ENCODE data around the gene GDF2. TPM values are rescaled to one million over a fixed set of nuclear protein-coding genes. Genes with fewer than 3 reads are reported as not detected.

The GDF2 gene
- polyA plus RNA-seq, 1 experiment = not detected

DNA sequence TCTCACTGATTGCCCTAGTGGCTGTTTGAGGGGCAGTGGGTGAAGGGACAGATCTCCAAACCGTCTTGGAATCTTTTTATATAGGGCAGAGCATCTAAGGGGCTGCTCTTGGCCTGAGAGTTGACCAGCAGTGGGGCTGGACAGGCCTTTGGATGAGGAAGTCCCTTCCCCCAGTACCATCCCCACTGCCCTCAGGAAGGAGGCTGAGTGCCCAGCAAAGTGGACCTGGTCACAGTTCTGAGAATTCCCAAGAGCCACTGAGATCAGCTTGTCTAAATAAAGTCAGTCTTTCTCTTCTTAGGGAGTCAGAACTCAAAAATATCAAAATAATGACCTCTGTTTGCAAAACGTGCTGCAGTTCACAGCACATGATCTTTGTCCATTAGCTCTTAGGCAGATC lies 16.7 kb upstream of the GDF2 start:
- ChIA-PET POLR2A (no interaction called here), CTCF (interaction anchor here (1.4 to 1.6 kb wide), 2 partner anchors 258 to 281 kb away, joined by 6 to 7 read pairs; no protein-coding TSS in a partner anchor)
- no peak for DNase-seq (ENCODE audit: low read depth, low spot score)
- H3K27ac ChIP-seq (ENCODE audit: low read depth, low read length) = no peak overlapping the region
- no peaks in the 10 kb centered on the region for H3K9me3 ChIP-seq (ENCODE audit: control insufficient read depth, insufficient read depth, low read length)
- H3K27me3 ChIP-seq (ENCODE audit: control insufficient read depth, insufficient read depth, low read length) = peaks cover 52% of the 10 kb centered on the region
- H3K4me3 ChIP-seq (ENCODE audit: low read depth, low read length) = no peak overlapping the region
- TF ChIP-seq, protein P1, sequence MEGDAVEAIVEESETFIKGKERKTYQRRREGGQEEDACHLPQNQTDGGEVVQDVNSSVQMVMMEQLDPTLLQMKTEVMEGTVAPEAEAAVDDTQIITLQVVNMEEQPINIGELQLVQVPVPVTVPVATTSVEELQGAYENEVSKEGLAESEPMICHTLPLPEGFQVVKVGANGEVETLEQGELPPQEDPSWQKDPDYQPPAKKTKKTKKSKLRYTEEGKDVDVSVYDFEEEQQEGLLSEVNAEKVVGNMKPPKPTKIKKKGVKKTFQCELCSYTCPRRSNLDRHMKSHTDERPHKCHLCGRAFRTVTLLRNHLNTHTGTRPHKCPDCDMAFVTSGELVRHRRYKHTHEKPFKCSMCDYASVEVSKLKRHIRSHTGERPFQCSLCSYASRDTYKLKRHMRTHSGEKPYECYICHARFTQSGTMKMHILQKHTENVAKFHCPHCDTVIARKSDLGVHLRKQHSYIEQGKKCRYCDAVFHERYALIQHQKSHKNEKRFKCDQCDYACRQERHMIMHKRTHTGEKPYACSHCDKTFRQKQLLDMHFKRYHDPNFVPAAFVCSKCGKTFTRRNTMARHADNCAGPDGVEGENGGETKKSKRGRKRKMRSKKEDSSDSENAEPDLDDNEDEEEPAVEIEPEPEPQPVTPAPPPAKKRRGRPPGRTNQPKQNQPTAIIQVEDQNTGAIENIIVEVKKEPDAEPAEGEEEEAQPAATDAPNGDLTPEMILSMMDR (IDR thresholded peaks at IDR 0.05; ENCODE audit: low read depth, low read length) = no peak

DNA sequence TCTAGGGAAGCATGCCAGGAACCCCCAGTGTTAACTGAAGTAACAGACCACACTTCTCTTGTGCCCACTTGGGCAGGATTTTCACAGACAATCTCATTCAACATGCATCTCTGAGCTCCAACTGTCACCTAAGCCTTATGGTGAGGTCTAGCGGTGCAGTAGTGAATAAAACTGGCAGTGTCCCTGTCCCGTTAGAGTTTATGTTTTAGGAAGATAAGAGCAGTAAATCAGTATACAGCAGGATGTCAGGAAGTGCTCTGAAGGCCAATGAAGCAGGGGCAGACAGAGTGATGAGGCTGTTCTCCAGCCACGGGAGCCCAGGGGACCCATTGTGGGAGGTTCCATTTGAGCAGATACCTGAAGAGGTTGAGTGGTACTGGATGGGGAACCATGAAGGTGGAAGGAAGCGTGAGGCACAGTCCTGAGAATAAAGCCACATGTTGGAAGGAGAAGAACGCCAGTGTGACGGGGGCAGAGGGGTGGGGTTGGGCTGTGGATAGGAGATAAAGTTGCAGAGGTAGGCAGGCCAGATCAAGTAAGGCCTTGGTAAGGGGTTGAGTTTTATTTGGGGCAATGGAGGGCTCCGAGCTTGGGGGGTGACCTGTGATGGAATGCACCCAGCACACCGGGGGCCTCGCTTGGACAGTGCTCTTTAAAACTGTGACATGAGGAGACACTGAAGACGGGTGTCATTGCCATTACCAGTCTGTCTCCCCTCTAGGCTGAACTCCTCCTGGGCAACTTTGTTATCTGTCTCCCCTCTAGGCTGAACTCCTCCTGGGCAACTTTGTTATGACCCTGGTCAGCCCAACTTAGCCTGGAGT lies 15.7 kb upstream of the GDF2 start:
- ChIA-PET POLR2A (no interaction called here), CTCF (interaction anchor here (1.4 to 1.6 kb wide), 2 partner anchors 259 kb away, joined by 3 to 7 read pairs; no protein-coding TSS in a partner anchor)
- H3K27me3 ChIP-seq (ENCODE audit: control insufficient read depth, insufficient read depth, low read length) = peaks cover 43% of the 10 kb centered on the region
- H3K9me3 ChIP-seq (ENCODE audit: control insufficient read depth, insufficient read depth, low read length) = no peaks in the 10 kb centered on the region
- TF ChIP-seq, protein P1 (IDR thresholded peaks at IDR 0.05; ENCODE audit: low read depth, low read length) = no peak
- H3K4me3 ChIP-seq (ENCODE audit: low read depth, low read length) = no peak overlapping the region
- no peak for DNase-seq (ENCODE audit: low read depth, low spot score)
- H3K27ac ChIP-seq (ENCODE audit: low read depth, low read length) = no peak overlapping the region

- ChIA-PET CTCF (interaction anchor here (1.0 to 1.4 kb wide), 3 partner anchors 260 to 314 kb away, joined by 3 to 5 read pairs (median 4); no protein-coding TSS in a partner anchor), POLR2A (no interaction called here)
- TF ChIP-seq, protein P1 (IDR thresholded peaks at IDR 0.05; ENCODE audit: low read depth, low read length) = no peak
- Histone ChIP-seq H3K27ac (ENCODE audit: low read depth, low read length) (no peak overlapping the region), H3K4me3 (ENCODE audit: low read depth, low read length) (no peak overlapping the region), H3K27me3 (ENCODE audit: control insufficient read depth, insufficient read depth, low read length) (peaks cover 35% of the 10 kb centered on the region), H3K9me3 (ENCODE audit: control insufficient read depth, insufficient read depth, low read length) (no peaks in the 10 kb centered on the region)
- DNase-seq (ENCODE audit: low read depth, low spot score) = no peak
Measured at GRCh38 chr10:47307381-47307780, 14.9 kb upstream of the GDF2 start.

GRCh38 chr10:47308775-47309174 lies 13.5 kb upstream of the GDF2 start:
- peaks cover 23% of the 10 kb centered on the region for H3K27me3 ChIP-seq (ENCODE audit: control insufficient read depth, insufficient read depth, low read length)
- ChIA-PET POLR2A (no interaction called here), CTCF (interaction anchor here (0.9 to 7.6 kb wide), 3 partner anchors 12 to 314 kb away, joined by 3 to 167 read pairs (median 4); no protein-coding TSS in a partner anchor)
- H3K9me3 ChIP-seq (ENCODE audit: control insufficient read depth, insufficient read depth, low read length) = no peaks in the 10 kb centered on the region
- H3K4me3 ChIP-seq (ENCODE audit: low read depth, low read length) = no peak overlapping the region
- DNase-seq (ENCODE audit: low read depth, low spot score) = no peak
- TF ChIP-seq, protein P1 (IDR thresholded peaks at IDR 0.05; ENCODE audit: low read depth, low read length) = no peak
- no peak overlapping the region for H3K27ac ChIP-seq (ENCODE audit: low read depth, low read length)

Data from AG04450 (cell line).